SK-N-SH (cell line): ENCODE measurements around the gene SPOCK3. TPM values are rescaled to one million over a fixed set of nuclear protein-coding genes. Genes with fewer than 3 reads are reported as not detected.

Source experiments
- CTCF ChIA-PET: fragments of 300-600, 350-600 bp; formaldehyde crosslinking; extraction: SDS; loops from one replicate; lab custom pipeline; 2021; lab: Yijun Ruan, JAX
- POLR2A ChIA-PET: fragments of 350-600 bp; sonication (Branson Sonifier 250); formaldehyde crosslinking; extraction: SDS; loops from one replicate; lab custom pipeline; 2020; ENCODE audit warnings: antibody characterized with exemption, inconsistent platforms; lab: Yijun Ruan, JAX
- DNase-seq: peaks from one replicate; pipeline ENCODE4 v3.0.0; 2012
- H2AFZ ChIP-seq: fragments of 200-600 bp; sonication (generic); 2 replicates; pipeline ENCODE4 v1.8.1; 2016; ENCODE audit warnings: antibody characterized with exemption, mild to moderate bottlenecking, low read depth
- H3F3A ChIP-seq: fragments of 200-600 bp; sonication (generic); replicated peaks from 2 replicates; pipeline ENCODE3; 2016; ENCODE audit warnings: antibody characterized with exemption, mild to moderate bottlenecking; ENCODE audit not compliant: insufficient read depth
- H3K27ac ChIP-seq, 2 experiments: fragments of 200-500 bp in 1 of 2; fragments of 200-600 bp in 1 of 2; sonication (Bioruptor generic) in 1 of 2; sonication (generic), shearing (Covaris generic) in 1 of 2; 2 replicates each; pipeline versions ENCODE4 v1.5.1 to v1.6.1; 2014 to 2016; ENCODE audit warnings: low read depth in 2 of 2, inconsistent platforms in 1 of 2, low read length in 1 of 2, mild to moderate bottlenecking in 1 of 2, mixed read lengths in 1 of 2
- H3K27me3 ChIP-seq: fragments of 200-600 bp; sonication (generic), shearing (Covaris generic); 2 replicates; pipeline ENCODE4 v1.6.1; 2016; ENCODE audit warnings: mixed run types; ENCODE audit not compliant: insufficient read depth
- H3K36me3 ChIP-seq, 2 experiments: fragments of 200-500 bp in 1 of 2; fragments of 200-600 bp in 1 of 2; sonication (Bioruptor generic) in 1 of 2; sonication (generic) in 1 of 2; replicated peaks in 1 of 2; 2 replicates each; pipeline versions ENCODE3 to v1.5.1; 2014 to 2016; ENCODE audit warnings: low read length in 1 of 2, mild to moderate bottlenecking in 1 of 2; ENCODE audit not compliant: insufficient read depth in 2 of 2, control insufficient read depth in 1 of 2
- H3K4me1 ChIP-seq, 2 experiments: fragments of 200-500 bp in 1 of 2; fragments of 200-600 bp in 1 of 2; sonication (Bioruptor generic) in 1 of 2; sonication (generic), shearing (Covaris generic) in 1 of 2; 2 replicates each; pipeline versions ENCODE4 v1.5.1 to v1.6.1; 2014 to 2016; ENCODE audit warnings: low read depth in 1 of 2, low read length in 1 of 2, mixed run types in 1 of 2; ENCODE audit not compliant: insufficient read depth in 2 of 2, control insufficient read depth in 1 of 2
- H3K4me2 ChIP-seq: fragments of 200-600 bp; sonication (generic), shearing (Covaris generic); 2 replicates; pipeline ENCODE4 v1.6.1; 2017; ENCODE audit warnings: mixed run types
- H3K4me3 ChIP-seq, 2 experiments: fragments of 200-500 bp in 1 of 2; fragments of 200-600 bp in 1 of 2; sonication (Bioruptor generic) in 1 of 2; sonication (generic), shearing (Covaris generic) in 1 of 2; 2 replicates each; pipeline versions ENCODE4 v1.5.1 to v1.8.1; 2014 to 2016; ENCODE audit warnings: low read depth in 2 of 2, inconsistent platforms in 1 of 2, low read length in 1 of 2, mild to moderate bottlenecking in 1 of 2, mixed read lengths in 1 of 2, moderate library complexity in 1 of 2
- H3K79me2 ChIP-seq: fragments of 200-600 bp; sonication (generic); 2 replicates; pipeline ENCODE4 v1.8.1; 2017; ENCODE audit warnings: mild to moderate bottlenecking; ENCODE audit not compliant: insufficient read depth
- H3K9ac ChIP-seq: fragments of 200-600 bp; sonication (generic); 2 replicates; pipeline ENCODE4 v1.6.1; 2017; ENCODE audit warnings: mixed run types
- H3K9me2 ChIP-seq: fragments of 200-600 bp; sonication (generic); 2 replicates; pipeline ENCODE4 v1.6.1; 2017; ENCODE audit warnings: mixed run types
- H3K9me3 ChIP-seq: fragments of 200-600 bp; sonication (generic); 2 replicates; pipeline ENCODE4 v1.6.1; 2017; ENCODE audit warnings: mixed run types, mild to moderate bottlenecking, moderate library complexity
- H4K20me1 ChIP-seq: fragments of 200-600 bp; sonication (generic); 2 replicates; pipeline ENCODE4 v1.6.1; 2017; ENCODE audit warnings: mild to moderate bottlenecking, mixed run types; ENCODE audit not compliant: insufficient read depth
- ELF1 ChIP-seq: IDR thresholded peaks from 2 replicates; pipeline ENCODE4 v1.4.0; 2012
- EZH2phosphoT487 ChIP-seq: fragments of 200-600 bp; sonication (generic); IDR thresholded peaks from 2 replicates; pipeline ENCODE4 v1.6.1; 2017; ENCODE audit warnings: low read depth, mixed run types, mild to moderate bottlenecking, antibody characterized with exemption, moderate library complexity, borderline replicate concordance
- FOSL2 ChIP-seq: IDR thresholded peaks from 2 replicates; pipeline ENCODE4 v1.4.0; 2012; ENCODE audit warnings: low read depth, mild to moderate bottlenecking, moderate library complexity, borderline replicate concordance
- IRF3 ChIP-seq: fragments of 150-350 bp; IDR thresholded peaks from 2 replicates; pipeline ENCODE4 v1.6.1; 2016; ENCODE audit warnings: mild to moderate bottlenecking, low read depth, low read length
- MAX ChIP-seq: IDR thresholded peaks from 2 replicates; pipeline ENCODE4 v1.4.0; 2012; ENCODE audit warnings: low read depth
- PBX3 ChIP-seq: IDR thresholded peaks from 2 replicates; pipeline ENCODE4; 2012
- RAD21 ChIP-seq: IDR thresholded peaks from 2 replicates; pipeline ENCODE4 v1.6.1; 2012; ENCODE audit warnings: mild to moderate bottlenecking, low read length
- RCOR1 ChIP-seq: fragments of 150-350 bp; IDR thresholded peaks from 2 replicates; pipeline ENCODE4 v1.6.1; 2017; ENCODE audit warnings: antibody characterized with exemption, low read length
- RFX5 ChIP-seq: IDR thresholded peaks from 2 replicates; pipeline ENCODE4 v1.6.1; 2012; ENCODE audit warnings: mild to moderate bottlenecking, improper control_type of control experiment, low read length
- SIN3A ChIP-seq: IDR thresholded peaks from 2 replicates; pipeline ENCODE4 v1.6.1; 2012; ENCODE audit warnings: low read depth, mild to moderate bottlenecking, low read length, moderate library complexity, borderline replicate concordance
- TAF1 ChIP-seq: IDR thresholded peaks from 2 replicates; pipeline ENCODE4 v1.6.1; 2012; ENCODE audit warnings: low read depth, mild to moderate bottlenecking, low read length, moderate library complexity, borderline replicate concordance
- USF1 ChIP-seq: IDR thresholded peaks from 2 replicates; pipeline ENCODE4 v1.4.0; 2012; ENCODE audit warnings: low read depth, borderline replicate concordance
- YY1 ChIP-seq: IDR thresholded peaks from 2 replicates; pipeline ENCODE4 v1.4.0; 2012; ENCODE audit warnings: low read depth, mild to moderate bottlenecking
- WGBS: methylation state at CpG from one replicate; pipeline ENCODE4 v1.1.6; 2017; ENCODE audit warnings: low lambda C conversion rate; 5-methylcytosine and 5-hydroxymethylcytosine counted together
- polyA plus RNA-seq, 3 experiments: library from polyadenylated mRNA; depleted of rRNA; stranded (reverse); fragments of >200 nt; gene quantifications; 2 replicates each; pipeline ENCODE4 v1.2.3, GENCODE V29; 2012

Gene SPOCK3
- polyA plus RNA-seq, 1 of the 3 experiments (the other 2 are of a cell fraction) = not detected

GRCh38 chr4:166895771-166896170, 338.5 kb downstream of the SPOCK3 start:
- TF ChIP-seq YY1 (no peak), PBX3 (no peak), TAF1 (no peak), ELF1 (no peak), EZH2phosphoT487 (no peak), IRF3 (no peak), RFX5 (no peak), USF1 (no peak), FOSL2 (no peak)
- 22% methylated on average over 1 of the region's 1 CpG for WGBS
- H3K4me1 ChIP-seq = no peaks in the 10 kb centered on the region
- H3K79me2 ChIP-seq = no peaks in the 10 kb centered on the region
- H3K4me3 ChIP-seq = no peak overlapping the region
- H3K9me3 ChIP-seq = no peaks in the 10 kb centered on the region; the same call in 1 of the 2 replicates
- H2AFZ ChIP-seq = no peak overlapping the region
- no peak overlapping the region for H3K27ac ChIP-seq
- ChIA-PET POLR2A (no interaction called here), CTCF (no interaction called here)
- no peak overlapping the region for H3K4me2 ChIP-seq
- H3K9me2 ChIP-seq = 0 out of 2 replicates have a peak, but pooled peaks cover 3% of the 10 kb centered on the region
- H3K27me3 ChIP-seq = no peaks in the 10 kb centered on the region
- DNase-seq = no peak
- H4K20me1 ChIP-seq = no peaks in the 10 kb centered on the region
- H3F3A ChIP-seq = no peaks in the 10 kb centered on the region
- H3K9ac ChIP-seq = no peak overlapping the region
- no peaks in the 10 kb centered on the region for H3K36me3 ChIP-seq

GRCh38 chr4:166887457-166887856, 346.8 kb downstream of the SPOCK3 start:
- no peaks in the 10 kb centered on the region; the same call in 1 of the 2 replicates for H3K9me3 ChIP-seq
- ChIA-PET CTCF (no interaction called here), POLR2A (no interaction called here)
- 0 out of 2 replicates have a peak, but pooled peaks cover 3% of the 10 kb centered on the region for H3K9me2 ChIP-seq
- H3K4me3 ChIP-seq = no peak overlapping the region
- no peaks in the 10 kb centered on the region for H3F3A ChIP-seq
- no peaks in the 10 kb centered on the region for H4K20me1 ChIP-seq
- no peaks in the 10 kb centered on the region for H3K36me3 ChIP-seq
- H3K4me1 ChIP-seq = no peaks in the 10 kb centered on the region
- H3K27me3 ChIP-seq = no peaks in the 10 kb centered on the region
- H3K9ac ChIP-seq = no peak overlapping the region
- 9% methylated on average over 1 of the region's 1 CpG for WGBS
- no peak overlapping the region for H3K27ac ChIP-seq
- H2AFZ ChIP-seq = no peak overlapping the region
- DNase-seq = no peak
- no peak overlapping the region for H3K4me2 ChIP-seq
- H3K79me2 ChIP-seq = no peaks in the 10 kb centered on the region
- no peak for TF ChIP-seq SIN3A
- TF ChIP-seq PBX3 = no peak
- TF ChIP-seq RCOR1 = no peak
- TF ChIP-seq RAD21 = no peak
- no peak for TF ChIP-seq USF1
- no peak for TF ChIP-seq TAF1
- no peak for TF ChIP-seq RFX5
- no peak for TF ChIP-seq MAX
